Esophagus squamous epithelium (tissue), 4 donors: ENCODE results near the gene AZGP1.

ENCODE experiments used
- POLR2A ChIP-seq, 4 donors: fragments of 450-650 bp; IDR thresholded peaks; one replicate each; pipeline ENCODE4 v1.6.1; 2017; ENCODE audit warnings: antibody characterized with exemption in 4 of 4, mild to moderate bottlenecking in 4 of 4, moderate library complexity in 3 of 4
- TF ChIP-seq, protein P1 (sequence below), 6 experiments: fragments of 450-650 bp in 4 of 6; fragments of 200-600 bp in 2 of 6; sonication (generic) in 2 of 6; IDR thresholded peaks; one replicate each; pipeline ENCODE4 v1.5.1; 2016 to 2019; ENCODE audit warnings: antibody characterized with exemption in 6 of 6, mild to moderate bottlenecking in 4 of 6, moderate library complexity in 4 of 6

DNA sequence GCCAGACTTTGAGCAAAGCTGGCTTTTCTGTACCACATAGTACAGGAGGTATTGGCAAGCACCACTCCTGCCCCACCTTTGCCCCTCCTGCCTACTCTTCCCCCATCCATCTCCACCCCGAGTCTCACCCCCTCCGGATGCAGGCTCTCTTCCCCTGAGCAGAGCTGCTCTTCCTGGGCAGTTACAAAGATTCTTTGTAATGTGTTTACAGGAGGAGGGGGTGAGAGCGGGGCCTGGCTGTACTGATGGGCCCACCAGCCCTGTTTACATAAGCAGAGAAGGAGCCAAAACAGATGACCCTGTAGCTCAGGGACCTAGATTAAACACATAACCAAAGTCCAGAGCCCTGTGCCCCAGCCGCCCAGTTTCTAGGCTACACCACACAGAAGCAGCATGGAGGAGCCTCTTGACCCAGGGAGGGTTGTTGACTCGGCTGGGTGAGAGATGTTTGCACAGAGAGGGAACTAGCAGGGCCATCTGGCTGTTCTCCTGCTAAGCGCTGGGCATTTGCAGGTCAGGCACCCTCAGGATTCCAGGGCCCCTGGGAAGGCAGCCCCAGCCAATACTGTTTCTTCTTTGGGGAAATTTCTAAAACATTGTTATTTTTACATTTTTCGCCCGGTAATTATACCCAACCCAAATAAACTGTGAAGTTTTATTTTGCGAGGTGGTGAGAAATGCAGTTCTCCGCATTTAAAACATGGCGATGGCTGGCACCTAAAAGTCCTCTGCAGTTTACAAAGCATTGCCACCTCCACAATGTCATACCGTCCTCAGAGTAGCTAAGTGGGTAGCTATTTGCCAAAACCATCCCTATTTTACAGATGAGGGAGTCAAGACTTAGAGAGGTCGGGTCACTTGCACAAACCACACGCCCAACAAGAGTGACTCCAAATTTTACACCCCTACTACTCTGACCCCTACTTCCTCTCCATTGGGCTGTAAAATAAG, 28.2 kb upstream of the AZGP1 start:
- TF ChIP-seq, protein P1, sequence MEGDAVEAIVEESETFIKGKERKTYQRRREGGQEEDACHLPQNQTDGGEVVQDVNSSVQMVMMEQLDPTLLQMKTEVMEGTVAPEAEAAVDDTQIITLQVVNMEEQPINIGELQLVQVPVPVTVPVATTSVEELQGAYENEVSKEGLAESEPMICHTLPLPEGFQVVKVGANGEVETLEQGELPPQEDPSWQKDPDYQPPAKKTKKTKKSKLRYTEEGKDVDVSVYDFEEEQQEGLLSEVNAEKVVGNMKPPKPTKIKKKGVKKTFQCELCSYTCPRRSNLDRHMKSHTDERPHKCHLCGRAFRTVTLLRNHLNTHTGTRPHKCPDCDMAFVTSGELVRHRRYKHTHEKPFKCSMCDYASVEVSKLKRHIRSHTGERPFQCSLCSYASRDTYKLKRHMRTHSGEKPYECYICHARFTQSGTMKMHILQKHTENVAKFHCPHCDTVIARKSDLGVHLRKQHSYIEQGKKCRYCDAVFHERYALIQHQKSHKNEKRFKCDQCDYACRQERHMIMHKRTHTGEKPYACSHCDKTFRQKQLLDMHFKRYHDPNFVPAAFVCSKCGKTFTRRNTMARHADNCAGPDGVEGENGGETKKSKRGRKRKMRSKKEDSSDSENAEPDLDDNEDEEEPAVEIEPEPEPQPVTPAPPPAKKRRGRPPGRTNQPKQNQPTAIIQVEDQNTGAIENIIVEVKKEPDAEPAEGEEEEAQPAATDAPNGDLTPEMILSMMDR (IDR thresholded peaks at IDR 0.05) = no peak
- TF ChIP-seq POLR2A (IDR thresholded peaks at IDR 0.05) = no peak
